ENCODE data around the gene CYP4F2.
"Not testable (repeated sequence)": the region's sequence is repeated elsewhere in the genome, so short reads cannot be mapped to it uniquely, and the experiment has no call there.

Gene CYP4F2

DNA sequence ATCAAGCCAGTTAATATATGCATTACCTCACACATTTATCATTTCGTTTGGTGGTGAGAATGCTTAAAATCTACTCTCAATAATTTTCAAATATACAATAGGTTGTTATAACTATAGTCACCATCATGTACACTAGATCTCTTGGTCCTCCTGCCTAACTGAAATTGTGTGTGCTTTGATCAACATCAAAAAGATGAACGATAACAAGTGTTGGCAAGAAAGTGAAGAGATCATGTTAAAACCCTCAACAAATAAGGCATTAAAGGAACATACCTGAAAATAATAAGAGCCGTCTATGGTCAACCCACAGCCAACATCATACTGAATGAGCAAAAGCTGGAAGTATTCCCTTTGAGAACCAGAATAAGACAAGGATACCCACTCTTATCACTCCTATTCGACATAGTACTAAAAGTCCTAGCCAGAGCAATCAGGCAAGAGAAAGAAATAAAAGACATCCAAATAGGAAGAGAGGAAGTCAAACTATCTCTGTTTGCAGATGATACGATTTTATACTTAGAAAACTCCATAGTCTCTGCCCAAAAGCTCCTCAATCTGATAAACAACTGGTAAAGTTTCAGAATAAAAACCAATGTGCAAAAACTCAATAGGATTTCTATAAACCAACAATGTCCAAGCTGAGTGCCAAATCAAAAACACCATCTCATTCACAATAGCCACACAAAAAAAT lies 54.5 kb downstream of the CYP4F2 start:
- no peak for DNase-seq

DNA sequence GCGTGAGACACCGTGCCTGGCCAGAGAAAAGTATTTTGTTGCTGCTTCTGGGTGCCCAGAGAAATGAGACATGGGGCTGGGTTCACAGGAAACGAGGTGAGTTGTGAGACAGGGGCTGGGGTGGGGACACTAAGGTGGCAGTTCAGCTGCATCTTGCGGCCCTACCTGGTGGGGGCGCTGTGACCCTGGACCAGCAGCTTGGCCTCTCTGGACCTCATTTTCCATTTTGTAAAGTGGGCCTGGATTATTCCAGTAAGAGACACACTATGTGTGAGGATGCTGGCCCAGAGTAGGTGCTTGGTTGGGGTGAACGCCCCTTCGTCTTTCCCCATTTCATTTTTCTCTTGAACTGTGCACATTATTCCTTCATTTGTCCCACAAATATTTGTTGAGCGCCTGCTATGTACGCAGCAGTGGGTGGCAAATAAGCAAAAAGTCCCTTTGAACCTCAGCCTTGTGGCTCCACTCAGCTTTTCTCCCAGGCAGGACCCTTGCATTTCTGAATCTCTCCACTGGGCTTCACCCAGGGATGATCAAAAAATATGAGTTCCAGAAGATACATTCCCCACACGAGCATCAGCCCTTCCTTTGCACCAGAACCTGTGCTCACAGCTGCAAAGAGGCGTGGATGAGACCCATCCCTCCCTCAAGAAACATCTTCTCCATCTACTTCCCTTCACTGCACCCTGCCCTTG lies 55.9 kb downstream of the CYP4F2 start:
- DNase-seq = no peak

DNA sequence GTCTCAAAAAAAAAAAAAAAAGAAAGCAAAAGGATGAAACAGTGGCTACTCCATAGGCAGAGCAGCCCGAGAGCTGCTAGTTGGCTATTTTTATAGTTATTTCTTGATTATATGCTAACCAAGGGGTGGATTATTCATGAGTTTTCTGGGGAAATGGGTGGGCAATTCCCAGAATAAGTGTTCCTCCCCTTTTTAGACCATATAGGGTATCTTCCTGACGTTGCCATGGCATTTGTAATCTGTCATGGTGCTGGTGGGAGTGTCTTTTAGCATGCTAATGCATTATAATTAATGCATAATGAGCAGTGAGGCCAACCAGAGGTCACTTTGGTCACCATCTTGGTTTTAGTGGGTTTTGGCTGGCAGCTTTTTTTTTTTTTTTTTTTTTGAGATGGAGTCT lies 57.0 kb downstream of the CYP4F2 start:
- no peak for DNase-seq

DNA sequence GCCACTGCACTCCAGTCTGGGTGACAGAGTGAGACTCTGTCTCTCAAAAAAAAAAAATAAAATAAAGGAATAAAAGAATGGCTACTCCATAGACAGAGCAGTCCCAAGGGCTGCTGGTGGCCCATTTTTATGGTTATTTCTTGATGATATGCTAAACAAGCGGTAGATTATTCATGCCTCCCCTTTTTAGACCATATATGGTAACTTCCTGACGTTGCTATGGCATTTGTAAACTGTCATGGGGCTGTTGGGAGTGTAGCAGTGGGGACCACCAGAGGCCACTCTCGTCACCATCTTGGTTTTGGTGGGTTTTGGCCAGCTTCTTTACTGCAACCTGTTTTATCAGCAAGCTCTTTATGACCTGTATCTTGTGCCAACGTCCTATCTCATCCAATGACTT lies 58.0 kb downstream of the CYP4F2 start:
- DNase-seq = not testable (repeated sequence)

DNA sequence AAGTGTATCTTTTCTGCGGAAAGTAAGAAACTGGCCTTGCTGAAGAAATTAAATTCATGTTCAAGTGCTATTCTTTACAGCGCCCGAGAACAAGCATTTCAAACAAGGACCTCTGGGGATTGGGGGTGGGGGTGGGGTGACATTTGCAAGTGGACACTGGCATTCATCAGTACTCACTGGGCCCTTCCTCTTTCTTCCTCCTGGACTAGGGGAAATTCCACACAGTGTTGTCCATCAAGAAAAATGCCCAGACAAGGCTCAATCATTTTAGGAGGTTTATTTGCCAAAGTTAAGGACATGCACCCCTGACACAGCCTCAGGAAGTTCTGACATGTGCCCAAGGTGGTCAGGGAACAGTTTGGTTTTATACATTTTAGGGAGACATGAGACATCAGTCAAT lies 59.5 kb downstream of the CYP4F2 start:
- no peak for DNase-seq

DNA sequence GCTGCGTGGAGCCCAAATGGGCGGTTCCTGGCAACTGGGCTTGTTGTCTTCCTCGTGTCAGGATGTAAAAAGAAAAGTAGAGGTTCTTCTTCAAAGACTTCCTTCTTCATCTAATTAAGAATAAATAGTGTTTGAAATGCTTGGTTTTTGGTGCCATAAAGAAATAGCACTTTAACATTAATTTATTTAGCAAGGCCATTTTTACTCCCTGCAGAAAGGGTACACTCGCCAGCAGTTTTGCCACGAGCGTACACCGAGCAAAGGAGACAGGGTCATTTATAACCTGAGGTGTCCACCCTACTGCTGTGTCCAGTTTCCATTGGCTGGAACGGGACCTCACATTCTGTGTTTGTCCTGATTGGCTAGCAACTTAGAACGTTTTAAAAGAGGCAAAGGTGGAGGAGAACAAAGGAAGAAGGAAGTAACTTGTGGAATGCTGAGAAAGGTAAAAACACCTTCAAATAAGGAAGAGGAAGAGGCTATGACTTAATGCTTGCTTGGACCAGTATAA lies 60.6 kb downstream of the CYP4F2 start:
- no peak for DNase-seq

DNA sequence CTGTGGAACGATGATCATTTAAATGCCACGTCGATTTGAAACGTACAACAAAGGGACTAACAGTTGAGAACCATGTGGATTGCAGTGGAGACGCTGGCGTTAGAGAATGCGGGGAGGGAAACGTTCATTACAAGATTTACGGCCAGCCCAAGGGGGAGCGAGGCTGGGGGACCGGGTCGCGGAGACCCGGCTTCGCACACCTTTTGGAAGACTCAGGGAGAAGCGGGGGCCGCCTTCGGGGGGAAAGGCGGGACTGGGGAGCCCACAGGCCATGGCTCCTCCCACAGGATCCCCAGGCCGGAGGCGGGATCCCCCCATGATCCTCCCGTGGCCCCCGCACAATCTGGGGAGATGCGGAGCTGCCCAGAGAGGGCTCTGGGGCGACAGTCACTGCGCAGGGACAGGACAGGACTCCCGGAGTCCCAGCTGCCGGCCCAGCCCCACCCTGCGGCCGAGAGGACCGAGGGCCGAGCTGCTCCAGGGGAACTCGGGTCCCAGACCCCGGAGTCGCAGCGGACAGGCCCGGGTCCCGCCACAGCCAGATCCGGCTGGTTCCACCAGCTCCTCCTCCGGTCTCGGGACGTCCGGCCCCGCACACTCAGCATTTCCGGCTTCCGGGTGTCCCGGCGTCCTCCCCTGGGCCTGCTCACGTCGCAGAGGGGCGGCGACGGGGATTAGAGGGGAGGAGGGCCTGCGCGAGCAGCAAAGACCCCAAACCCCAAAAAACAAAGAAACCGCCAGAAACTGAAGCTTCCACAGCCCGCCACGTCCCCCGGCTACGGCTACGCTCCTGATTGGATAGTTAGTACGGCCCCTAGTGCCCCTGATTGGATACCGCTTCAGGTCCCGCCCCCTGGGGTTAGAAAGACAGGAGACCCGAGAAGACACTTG lies 61.3 kb downstream of the CYP4F2 start:
- DNase-seq = peak; percentile 94

DNA sequence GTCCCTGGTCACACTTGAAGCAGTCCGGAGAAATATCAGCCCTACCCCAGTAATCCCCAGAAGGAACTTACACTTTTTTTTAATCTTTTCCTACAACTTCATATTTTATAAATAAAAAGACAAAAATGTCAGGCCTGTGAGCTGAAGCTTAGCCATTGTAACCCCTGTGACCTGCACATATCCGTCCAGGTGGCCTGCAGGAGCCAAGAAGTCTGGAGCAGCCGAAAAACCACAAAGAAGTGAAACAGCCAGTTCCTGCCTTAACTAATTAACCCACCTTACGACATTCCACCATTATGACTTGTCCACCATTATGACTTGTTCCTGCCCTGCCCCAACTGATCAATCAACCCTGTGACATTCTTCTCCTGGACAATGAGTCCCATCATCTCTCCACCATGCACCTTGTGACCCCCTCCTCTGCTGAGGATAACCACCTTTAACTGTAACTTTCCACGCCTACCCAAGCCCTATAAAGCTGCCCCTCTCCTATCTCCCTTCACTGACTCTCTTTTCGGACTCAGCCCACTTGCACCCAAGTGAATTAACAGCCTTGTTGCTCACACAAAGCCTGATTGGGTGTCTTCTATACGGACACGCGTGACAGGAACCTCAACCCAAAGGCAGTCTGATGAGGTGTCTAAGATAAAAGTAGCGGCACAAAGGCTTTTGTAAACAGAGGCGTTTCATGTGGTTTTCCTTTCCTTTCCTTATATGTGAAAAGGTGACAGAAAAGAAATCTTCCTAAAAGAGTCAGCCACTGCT lies 62.1 kb downstream of the CYP4F2 start:
- DNase-seq = peak; percentile 61

DNA sequence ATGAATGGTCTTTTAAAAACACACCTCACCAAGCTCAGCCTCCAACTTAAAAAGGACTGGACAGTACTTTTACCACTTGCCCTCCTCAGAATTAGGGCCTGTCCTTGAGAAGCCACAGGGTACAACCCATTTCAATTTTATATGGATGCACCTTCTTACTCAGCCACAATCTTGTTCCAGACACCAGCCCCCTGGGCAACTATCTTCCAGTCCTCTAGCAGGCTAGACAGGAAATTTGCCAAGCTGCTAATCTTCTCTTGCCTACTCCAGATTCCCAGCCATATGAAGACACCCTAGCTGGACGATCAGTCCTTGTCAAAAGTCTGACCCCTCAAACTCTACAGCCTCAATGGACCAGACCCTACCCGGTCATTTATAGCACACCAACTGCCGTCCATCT lies 63.6 kb downstream of the CYP4F2 start:
- not testable (repeated sequence) for DNase-seq

DNA sequence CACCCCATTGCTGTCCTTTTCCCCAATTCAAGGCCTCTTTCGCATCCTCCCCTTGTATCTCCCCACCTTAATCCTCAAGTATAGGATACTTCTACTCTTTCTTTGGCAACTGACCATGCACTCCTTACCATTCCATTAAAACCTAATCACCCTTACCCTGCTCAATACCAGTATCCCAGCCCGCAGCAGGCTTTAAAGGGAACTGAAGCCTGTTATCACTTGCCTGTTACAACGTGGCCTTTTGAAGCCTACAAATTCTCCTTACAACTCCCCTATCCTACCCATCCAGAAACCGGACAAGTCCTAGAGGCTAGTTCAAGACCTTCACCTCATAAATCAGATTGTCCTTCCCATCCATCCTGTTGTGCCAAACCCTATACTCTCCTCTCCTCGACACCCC lies 66.2 kb downstream of the CYP4F2 start:
- no peak for DNase-seq

DNA sequence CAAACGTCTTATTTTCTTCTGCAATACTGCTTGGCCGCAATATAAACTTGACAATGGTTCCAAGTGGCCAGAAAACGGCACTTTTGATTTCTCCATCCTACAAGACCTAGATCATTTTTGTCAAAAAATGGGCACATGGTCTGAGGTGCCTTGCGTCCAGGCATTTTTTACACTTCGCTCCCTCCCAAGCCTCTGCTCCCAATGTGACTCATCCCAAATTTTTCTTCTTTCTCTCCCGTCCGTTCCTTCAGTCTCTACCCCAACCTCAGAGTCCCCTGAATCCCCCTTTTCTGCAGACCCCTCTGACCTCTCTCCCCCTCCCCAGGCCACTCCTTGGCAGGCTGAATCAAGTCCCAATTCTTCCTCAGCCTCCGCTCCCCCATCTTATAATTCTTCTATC lies 68.1 kb downstream of the CYP4F2 start:
- DNase-seq = no peak

DNA sequence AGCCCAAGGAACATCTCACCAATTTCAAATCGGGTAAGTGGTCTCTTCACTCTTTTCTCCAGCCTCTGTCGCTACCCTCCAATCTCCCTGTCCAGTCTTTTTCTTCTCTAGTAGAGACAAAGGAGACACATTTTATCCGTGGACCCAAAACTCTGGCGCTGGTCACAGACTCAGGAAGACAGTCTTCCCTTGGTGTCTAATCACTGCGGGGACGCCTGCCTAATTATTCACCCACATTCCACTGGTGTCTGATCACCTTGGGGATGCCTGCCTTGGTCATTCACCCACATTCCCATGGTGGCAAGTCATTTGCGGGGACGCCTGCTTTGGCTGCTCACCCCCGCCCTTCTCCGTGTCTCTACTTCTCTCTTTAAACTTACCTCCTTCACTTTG lies 68.6 kb downstream of the CYP4F2 start:
- no peak for DNase-seq

DNA sequence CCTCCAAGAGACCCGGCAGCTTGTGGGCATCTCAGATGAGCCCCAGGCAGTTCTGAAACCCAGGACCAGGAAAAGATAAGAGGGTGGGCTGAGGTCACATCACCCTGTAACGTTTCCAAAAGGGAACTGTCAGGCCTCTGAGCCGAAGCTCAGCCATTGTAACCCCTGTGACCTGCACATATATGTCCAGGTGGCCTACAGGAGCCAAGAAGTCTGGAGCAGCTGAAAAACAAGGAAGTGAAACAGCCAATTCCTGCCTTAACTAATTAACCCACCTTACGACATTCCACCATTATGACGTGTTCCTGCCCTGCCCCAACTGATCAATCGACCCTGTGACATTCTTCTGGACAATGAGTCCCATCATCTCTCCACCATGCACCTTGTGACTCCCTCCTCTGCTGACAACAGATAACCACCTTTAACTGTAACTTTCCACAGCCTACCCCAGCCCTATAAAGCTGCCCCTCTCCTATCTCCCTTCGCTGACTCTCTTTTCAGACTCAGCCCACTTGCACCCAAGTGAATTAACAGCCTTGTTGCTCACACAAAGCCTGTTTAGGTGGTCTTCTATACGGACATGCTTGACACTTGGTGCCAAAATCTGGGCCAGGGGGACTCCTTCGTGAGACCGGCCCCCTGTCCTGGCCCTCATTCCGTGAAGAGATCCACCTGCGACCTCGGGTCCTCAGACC lies 69.1 kb downstream of the CYP4F2 start:
- not testable (repeated sequence) for DNase-seq

DNA sequence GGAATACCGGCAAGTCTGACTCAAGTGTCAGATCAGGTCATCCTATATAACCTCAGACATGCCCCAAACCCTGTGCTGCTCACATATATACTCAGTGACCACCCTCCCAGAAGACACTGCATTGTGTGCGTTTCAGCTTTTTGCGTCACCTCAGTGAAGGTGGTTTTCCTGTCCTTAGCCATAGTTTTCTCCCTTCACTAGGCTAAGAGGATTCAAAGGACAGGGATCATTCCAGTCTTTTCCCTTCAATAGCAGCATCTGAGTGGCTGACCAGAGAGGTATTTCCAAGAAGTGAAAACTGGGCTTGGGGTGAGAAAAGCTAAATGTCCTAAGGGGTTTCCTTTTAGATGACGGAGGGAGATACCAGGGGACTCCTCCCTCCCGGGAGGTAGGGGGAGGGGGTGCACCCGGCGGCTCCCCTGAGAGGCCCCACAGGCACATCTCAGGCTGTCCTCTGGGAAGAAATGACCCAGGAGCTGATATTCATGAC lies 69.7 kb downstream of the CYP4F2 start:
- no peak for DNase-seq

Data from effector CD4-positive, alpha-beta T cell (primary cell).